CD14-positive monocyte (primary cell): Measurements from ENCODE around the gene OXTR. TPM values are rescaled to one million over a fixed set of nuclear protein-coding genes. Genes with fewer than 3 reads are reported as not detected.

ENCODE experiments used
- DNase-seq, 3 donors: peaks; one replicate each; pipeline ENCODE4 v3.0.0-alpha.2; 2011 to 2022
- H2AFZ ChIP-seq: 2 replicates; pipeline ENCODE4 v1.6.0; 2012; ENCODE audit warnings: mild to moderate bottlenecking, low read depth, low read length, inconsistent platforms; ENCODE audit not compliant: insufficient read depth, poor library complexity, severe bottlenecking
- H3K27ac ChIP-seq, 2 donors: 1 replicate in 1 of 2; 2 replicates in 1 of 2; pipeline ENCODE4 v1.5.1; 2012 to 2013; ENCODE audit warnings: low read length in 2 of 2, control low read depth in 1 of 2, inconsistent platforms in 1 of 2, low read depth in 1 of 2, mild to moderate bottlenecking in 1 of 2
- H3K27me3 ChIP-seq, 2 donors: one replicate each; pipeline versions ENCODE4 v1.6.0 to v1.6.1; 2011 to 2013; ENCODE audit warnings: low read length in 2 of 2; ENCODE audit not compliant: control insufficient read depth in 2 of 2, insufficient read depth in 2 of 2
- H3K36me3 ChIP-seq, 2 donors: replicated peaks in 1 of 2; 1 replicate in 1 of 2; 2 replicates in 1 of 2; pipeline versions ENCODE4 v1.5.1 to v1.6.1; 2012 to 2013; ENCODE audit warnings: low read length in 2 of 2, control low read depth in 1 of 2, inconsistent platforms in 1 of 2, mild to moderate bottlenecking in 1 of 2; ENCODE audit not compliant: insufficient read depth in 2 of 2, control insufficient read depth in 1 of 2
- H3K4me1 ChIP-seq, 2 donors: 1 replicate in 1 of 2; 2 replicates in 1 of 2; pipeline versions ENCODE4 v1.5.1 to v1.6.1; 2012 to 2013; ENCODE audit warnings: low read length in 2 of 2, control low read depth in 1 of 2, inconsistent platforms in 1 of 2, mild to moderate bottlenecking in 1 of 2, moderate library complexity in 1 of 2; ENCODE audit not compliant: insufficient read depth in 2 of 2, control insufficient read depth in 1 of 2
- H3K4me2 ChIP-seq: replicated peaks from 2 replicates; pipeline ENCODE3; 2012; ENCODE audit warnings: low read length, moderate library complexity, mild to moderate bottlenecking; ENCODE audit not compliant: poor library complexity, severe bottlenecking; ENCODE audit errors: extremely low read depth
- H3K4me3 ChIP-seq, 3 experiments: fragments of 200-600 bp in 1 of 3; sonication (generic) in 1 of 3; replicated peaks in 1 of 3; 1 replicate in 2 of 3; 2 replicates in 1 of 3; pipeline ENCODE4 v1.5.1; 2011 to 2013; ENCODE audit warnings: low read length in 3 of 3, mild to moderate bottlenecking in 3 of 3, control low read depth in 2 of 3, low read depth in 2 of 3, inconsistent platforms in 1 of 3, moderate library complexity in 1 of 3
- H3K79me2 ChIP-seq: 2 replicates; pipeline ENCODE4 v1.6.0; 2012; ENCODE audit warnings: mild to moderate bottlenecking, control low read depth, inconsistent platforms, low read length, moderate library complexity; ENCODE audit not compliant: insufficient read depth
- H3K9ac ChIP-seq: 2 replicates; pipeline ENCODE4 v1.6.0; 2017; ENCODE audit warnings: low read length, mild to moderate bottlenecking; ENCODE audit not compliant: insufficient read depth, poor library complexity, severe bottlenecking
- H3K9me3 ChIP-seq, 2 donors: replicated peaks in 1 of 2; 1 replicate in 1 of 2; 2 replicates in 1 of 2; pipeline versions ENCODE4 v1.5.1 to v1.6.1; 2012 to 2013; ENCODE audit warnings: low read length in 2 of 2, control low read depth in 1 of 2; ENCODE audit not compliant: control insufficient read depth in 1 of 2, insufficient read depth in 1 of 2
- H4K20me1 ChIP-seq: 2 replicates; pipeline ENCODE4 v1.6.0; 2012; ENCODE audit warnings: mild to moderate bottlenecking, low read length, control low read depth, moderate library complexity; ENCODE audit not compliant: insufficient read depth
- H3K27ac Mint-ChIP-seq, 7 donors: one replicate each; pipeline ENCODE4 v1.8.0; 2020; ENCODE audit warnings: mild to moderate bottlenecking in 7 of 7, mixed read lengths in 7 of 7, moderate library complexity in 6 of 7, inconsistent platforms in 2 of 7
- H3K27me3 Mint-ChIP-seq, 3 donors: one replicate each; pipeline ENCODE4 v1.8.0; 2021 to 2022; ENCODE audit warnings: low read depth in 3 of 3, mild to moderate bottlenecking in 3 of 3, mixed read lengths in 3 of 3, moderate library complexity in 3 of 3, inconsistent platforms in 1 of 3
- H3K36me3 Mint-ChIP-seq, 2 donors: one replicate each; pipeline ENCODE4 v1.8.0; 2020; ENCODE audit warnings: mixed read lengths in 2 of 2, inconsistent platforms in 1 of 2, mild to moderate bottlenecking in 1 of 2
- H3K4me1 Mint-ChIP-seq: one replicate; pipeline ENCODE4 v1.8.0; 2020; ENCODE audit warnings: mild to moderate bottlenecking, mixed read lengths
- H3K4me3 Mint-ChIP-seq, 2 donors: one replicate each; pipeline ENCODE4 v1.8.0; 2020; ENCODE audit warnings: mild to moderate bottlenecking in 2 of 2, mixed read lengths in 2 of 2, moderate library complexity in 1 of 2
- H3K9me3 Mint-ChIP-seq, 7 donors: one replicate each; pipeline ENCODE4 v1.8.0; 2020 to 2022; ENCODE audit warnings: mixed read lengths in 7 of 7, mild to moderate bottlenecking in 6 of 7, moderate library complexity in 6 of 7, inconsistent platforms in 2 of 7
- WGBS: methylation state at CpG from one replicate; pipeline ENCODE4 v1.1.5; 2013; ENCODE audit warnings: missing lambda C conversion rate; ENCODE audit not compliant: insufficient coverage; 5-methylcytosine and 5-hydroxymethylcytosine counted together
- intact Hi-C, 2 donors: fragments of 100-400 bp; cut with micrococcal nuclease; formaldehyde crosslinking; loops; one replicate each; pipeline versions ENCODE4 v1.15.0 to v1.15.1; 2023
- polyA plus RNA-seq, 3 donors: library from polyadenylated mRNA; depleted of rRNA in 1 of 3; unstranded in 2 of 3; stranded (reverse) in 1 of 3; fragments of 300-500 nt in 2 of 3; fragments of >200 nt in 1 of 3; fragmentation: Illumina TruSeq in 2 of 3; gene quantifications; 1 replicate in 2 of 3; 2 replicates in 1 of 3; pipeline ENCODE4 v1.2.3, GENCODE V29; 2012 to 2021
- TF ChIP-seq, protein P1 (sequence below): fragments of 200-600 bp; IDR thresholded peaks from one replicate; pipeline ENCODE4 v1.8.0; 2022; ENCODE audit warnings: antibody characterized with exemption, mild to moderate bottlenecking

OXTR gene
- polyA plus RNA-seq, 3 donors, result 0.03 to 0.07 TPM; not detected in 1

DNA sequence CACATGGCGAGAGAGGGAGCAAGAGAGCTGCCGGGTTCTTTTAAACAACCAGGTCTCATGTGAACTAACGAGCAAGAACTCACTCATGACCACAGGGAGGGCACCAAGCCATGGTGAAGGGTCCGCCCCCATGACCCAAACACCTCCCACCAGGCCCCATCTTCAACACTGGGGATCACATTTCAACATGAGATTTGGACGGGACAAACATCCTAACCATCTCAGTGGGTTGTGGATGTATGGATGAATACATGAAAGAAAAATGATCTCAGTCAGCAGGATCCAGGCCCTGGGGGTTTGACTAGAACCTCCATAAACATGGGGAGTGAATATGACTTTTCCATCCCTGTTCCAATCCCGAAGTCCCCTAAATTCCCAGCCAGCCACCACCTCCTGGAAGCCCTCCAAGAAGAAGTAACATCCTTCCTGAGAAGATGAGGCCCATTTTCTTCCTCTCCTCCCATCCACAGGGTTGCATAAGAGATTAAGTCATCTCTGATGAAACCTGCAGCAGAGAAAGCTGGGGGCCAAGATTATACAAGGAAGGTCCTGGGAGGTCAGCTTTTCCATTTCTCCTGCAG, 26.3 kb downstream of the OXTR start:
- Histone ChIP-seq H2AFZ (no peak overlapping the region), H3K36me3 (no peaks in the 10 kb centered on the region), H3K4me3 (no peak overlapping the region), H3K9ac (no peak overlapping the region), H3K27ac (no peak overlapping the region), H3K27me3 (peaks cover 0 to 4% of the 10 kb centered on the region in 2 donors), H3K4me2 (no peak overlapping the region), H3K79me2 (no peaks in the 10 kb centered on the region), H4K20me1 (no peaks in the 10 kb centered on the region), H3K4me1 (peaks cover 4 to 9% of the 10 kb centered on the region in 2 donors), H3K9me3 (no peaks in the 10 kb centered on the region)
- no peak for DNase-seq
- Mint-ChIP-seq H3K27me3 (peaks cover 7 to 15% (median 11%) of the 10 kb centered on the region in 3 donors), H3K27ac (peak overlapping the region in 1 of 7 donors; percentile 41), H3K4me1 (peaks cover 11% of the 10 kb centered on the region), H3K9me3 (peaks cover 0 to 2% (median 0%) of the 10 kb centered on the region in 7 donors), H3K36me3 (no peaks in the 10 kb centered on the region), H3K4me3 (no peak overlapping the region)
- 20% methylated on average over 1 of the region's 6 CpGs for WGBS
- intact Hi-C loops, result no loop called here
- TF ChIP-seq, protein P1, sequence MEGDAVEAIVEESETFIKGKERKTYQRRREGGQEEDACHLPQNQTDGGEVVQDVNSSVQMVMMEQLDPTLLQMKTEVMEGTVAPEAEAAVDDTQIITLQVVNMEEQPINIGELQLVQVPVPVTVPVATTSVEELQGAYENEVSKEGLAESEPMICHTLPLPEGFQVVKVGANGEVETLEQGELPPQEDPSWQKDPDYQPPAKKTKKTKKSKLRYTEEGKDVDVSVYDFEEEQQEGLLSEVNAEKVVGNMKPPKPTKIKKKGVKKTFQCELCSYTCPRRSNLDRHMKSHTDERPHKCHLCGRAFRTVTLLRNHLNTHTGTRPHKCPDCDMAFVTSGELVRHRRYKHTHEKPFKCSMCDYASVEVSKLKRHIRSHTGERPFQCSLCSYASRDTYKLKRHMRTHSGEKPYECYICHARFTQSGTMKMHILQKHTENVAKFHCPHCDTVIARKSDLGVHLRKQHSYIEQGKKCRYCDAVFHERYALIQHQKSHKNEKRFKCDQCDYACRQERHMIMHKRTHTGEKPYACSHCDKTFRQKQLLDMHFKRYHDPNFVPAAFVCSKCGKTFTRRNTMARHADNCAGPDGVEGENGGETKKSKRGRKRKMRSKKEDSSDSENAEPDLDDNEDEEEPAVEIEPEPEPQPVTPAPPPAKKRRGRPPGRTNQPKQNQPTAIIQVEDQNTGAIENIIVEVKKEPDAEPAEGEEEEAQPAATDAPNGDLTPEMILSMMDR, result no peak

DNA sequence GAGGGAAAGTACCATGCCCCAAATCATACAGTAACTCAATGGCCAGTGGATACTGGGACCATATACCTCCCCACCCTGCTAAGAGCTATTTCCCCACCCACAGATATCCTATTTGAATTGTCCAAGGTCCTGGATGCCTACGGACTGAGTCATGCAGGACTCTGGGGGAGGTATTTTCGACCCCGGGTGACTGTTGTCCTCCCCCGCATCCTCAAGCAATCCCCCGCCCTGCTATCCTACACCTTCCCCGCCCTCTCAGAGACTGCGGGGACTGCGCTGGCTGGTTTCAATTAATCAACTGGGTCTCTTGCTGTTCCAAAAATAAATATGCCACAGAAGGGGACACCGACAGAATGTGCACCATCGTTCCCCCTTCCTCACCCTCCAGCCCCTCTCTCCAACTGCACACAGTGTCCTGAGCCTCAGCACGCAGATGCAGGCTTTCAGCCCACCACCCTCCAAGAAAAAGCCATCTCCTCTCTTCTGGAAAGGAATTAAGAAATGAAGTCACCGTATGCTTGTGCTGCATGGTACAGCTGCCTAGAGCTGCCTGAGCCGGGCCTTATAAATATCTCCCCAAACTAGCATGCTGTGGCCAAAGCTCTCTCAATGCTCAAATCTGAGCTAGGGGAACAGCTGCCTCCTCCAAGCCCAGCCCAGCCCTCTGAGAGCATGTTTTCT, 27.7 kb downstream of the OXTR start:
- 49% methylated on average over 12 of the region's 13 CpGs for WGBS
- Histone ChIP-seq H3K4me3 (no peak overlapping the region), H3K36me3 (no peaks in the 10 kb centered on the region), H4K20me1 (no peaks in the 10 kb centered on the region), H3K4me2 (no peak overlapping the region), H3K27ac (no peak overlapping the region), H3K27me3 (peaks cover 0 to 4% of the 10 kb centered on the region in 2 donors), H2AFZ (no peak overlapping the region), H3K79me2 (no peaks in the 10 kb centered on the region), H3K9ac (no peak overlapping the region), H3K4me1 (peaks cover 4 to 9% of the 10 kb centered on the region in 2 donors), H3K9me3 (no peaks in the 10 kb centered on the region)
- TF ChIP-seq, protein P1, result no peak
- Mint-ChIP-seq H3K4me3 (no peak overlapping the region), H3K9me3 (no peaks in the 10 kb centered on the region), H3K36me3 (no peaks in the 10 kb centered on the region), H3K27me3 (peaks cover 5 to 19% (median 17%) of the 10 kb centered on the region in 3 donors), H3K4me1 (peaks cover 11% of the 10 kb centered on the region), H3K27ac (no peak overlapping the region)
- intact Hi-C loops, result no loop called here
- DNase-seq, result no peak
